GM13976 (cell line): ENCODE measurements around the gene ADCY2.

Source experiments
- DNase-seq: peaks from one replicate; pipeline ENCODE4 v3.0.0; 2012; ENCODE audit warnings: low spot score
- CTCF ChIP-seq: IDR thresholded peaks from 2 replicates; pipeline ENCODE4 v1.5.1; 2012; ENCODE audit warnings: borderline replicate concordance, mild to moderate bottlenecking; ENCODE audit not compliant: insufficient read depth; ENCODE audit errors: extremely low read depth, missing control alignments, control extremely low read depth
- in situ Hi-C: fragments of 300-500 bp; cut with MboI; formaldehyde crosslinking; loops from one replicate; pipeline ENCODE4 v1.12.0; 2022; ENCODE audit warnings: low sequenced_read_pairs, mixed read lengths, inconsistent platforms; ENCODE audit not compliant: unreplicated experiment

The ADCY2 gene

GRCh38 chr5:7584749-7585148 is 188.8 kb downstream of the ADCY2 start:
- no peak for DNase-seq
- in situ Hi-C loops, result no loop called here
- TF ChIP-seq CTCF, result no peak

- in situ Hi-C loops, result no loop called here
- TF ChIP-seq CTCF, result no peak
- DNase-seq, result no peak
Observed at GRCh38 chr5:7585807-7586206, 189.9 kb downstream of the ADCY2 start.

GRCh38 chr5:7586480-7586879 is 190.5 kb downstream of the ADCY2 start:
- DNase-seq, result no peak
- TF ChIP-seq CTCF, result no peak
- in situ Hi-C loops, result no loop called here

- in situ Hi-C loops, result no loop called here
- no peak for DNase-seq
- no peak for TF ChIP-seq CTCF
Observed at GRCh38 chr5:7589800-7590199, 193.9 kb downstream of the ADCY2 start.

GRCh38 chr5:7592910-7593309 is 197.0 kb downstream of the ADCY2 start:
- TF ChIP-seq CTCF, result no peak
- DNase-seq, result no peak

GRCh38 chr5:7597059-7597642 is 201.2 kb downstream of the ADCY2 start:
- no peak for TF ChIP-seq CTCF
- in situ Hi-C loops, result no loop called here
- DNase-seq, result no peak

More at GRCh38 chr5:7592910-7593309, 197.0 kb downstream of the ADCY2 start:
- in situ Hi-C loops, result no loop called here

GRCh38 chr5:7606840-7607465 is 211.0 kb downstream of the ADCY2 start:
- TF ChIP-seq CTCF, result no peak
- no peak for DNase-seq
- in situ Hi-C loops, result no loop called here
